AG09319 (cell line): Measurements from ENCODE around the gene NABP2.

Source experiments
- DNase-seq: peaks from one replicate; pipeline ENCODE4 v3.0.0-alpha.2; 2010; ENCODE audit warnings: low read depth; ENCODE audit errors: extremely low read depth
- CTCF ChIP-seq: IDR thresholded peaks from 2 replicates; pipeline ENCODE4 v1.5.1; 2011; ENCODE audit warnings: low read depth, mild to moderate bottlenecking, inconsistent platforms, low read length, moderate library complexity

Gene NABP2

GRCh38 chr12:56202366-56202765, 21.8 kb upstream of the NABP2 start:
- no peak for DNase-seq
- no peak for TF ChIP-seq CTCF

GRCh38 chr12:56202838-56203237, 21.3 kb upstream of the NABP2 start:
- no peak for TF ChIP-seq CTCF
- no peak for DNase-seq

- TF ChIP-seq CTCF = no peak
- no peak for DNase-seq
Measured at GRCh38 chr12:56204275-56204674, 19.9 kb upstream of the NABP2 start.

- no peak for TF ChIP-seq CTCF
- no peak for DNase-seq
Measured at GRCh38 chr12:56205445-56205844, 18.7 kb upstream of the NABP2 start.

GRCh38 chr12:56206452-56207166, 17.5 kb upstream of the NABP2 start:
- TF ChIP-seq CTCF = peak; percentile 68
- DNase-seq = no peak

- no peak for DNase-seq
Measured at GRCh38 chr12:56208006-56208405, 16.1 kb upstream of the NABP2 start.

GRCh38 chr12:56212361-56212760, 11.8 kb upstream of the NABP2 start:
- no peak for TF ChIP-seq CTCF
- DNase-seq = no peak

More at GRCh38 chr12:56208006-56208405, 16.1 kb upstream of the NABP2 start:
- no peak for TF ChIP-seq CTCF
